ENCODE measurements around the gene SCN3B. TPM values are rescaled to one million over a fixed set of nuclear protein-coding genes. Genes with fewer than 3 reads are reported as not detected.

Gene SCN3B
- total RNA-seq, 3 donors from 2014 or later, result 0.29 to 2.6 (median 2.0) TPM

DNA sequence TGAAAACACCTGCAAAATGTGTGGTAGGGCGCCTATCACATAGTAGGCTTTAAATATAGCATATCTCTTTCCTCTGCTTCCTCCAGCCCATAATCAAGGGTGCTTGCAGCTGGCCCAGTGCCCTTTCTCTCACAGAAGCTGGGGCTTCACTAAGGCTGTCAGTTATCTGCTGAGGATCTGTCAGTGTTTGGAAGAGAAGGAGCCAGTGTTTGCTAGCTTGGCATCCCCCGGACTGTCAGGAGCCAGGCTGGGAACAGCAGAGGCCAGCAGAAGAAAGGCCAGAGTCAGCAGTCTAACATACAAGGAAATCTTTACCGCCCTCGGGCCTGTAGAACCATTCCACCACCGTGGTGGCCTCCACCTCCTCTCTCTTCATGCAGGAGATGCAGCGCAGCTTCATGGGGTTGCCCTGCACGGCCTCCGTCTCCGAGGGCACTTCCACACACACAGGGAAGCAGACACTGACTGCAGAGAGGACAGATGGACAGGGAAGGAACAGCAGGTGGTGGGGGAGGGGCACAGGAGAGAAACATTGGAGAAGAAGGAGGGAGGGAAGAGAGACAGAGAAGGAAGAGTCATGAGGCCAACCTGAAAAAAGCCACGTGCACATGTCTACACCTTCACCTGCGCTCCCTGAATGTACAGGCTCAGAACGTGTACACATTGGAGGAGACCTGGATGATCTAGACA is 9.0 kb downstream of the SCN3B start:
- Histone ChIP-seq H3K4me3 (no peak overlapping the region), H3K9me3 (no peaks in the 10 kb centered on the region), H3K36me3 (ENCODE audit: low read depth) (no peaks in the 10 kb centered on the region), H3K4me1 (ENCODE audit: low read depth) (no peaks in the 10 kb centered on the region)
- no peak for ATAC-seq
- TF ChIP-seq, protein P1, sequence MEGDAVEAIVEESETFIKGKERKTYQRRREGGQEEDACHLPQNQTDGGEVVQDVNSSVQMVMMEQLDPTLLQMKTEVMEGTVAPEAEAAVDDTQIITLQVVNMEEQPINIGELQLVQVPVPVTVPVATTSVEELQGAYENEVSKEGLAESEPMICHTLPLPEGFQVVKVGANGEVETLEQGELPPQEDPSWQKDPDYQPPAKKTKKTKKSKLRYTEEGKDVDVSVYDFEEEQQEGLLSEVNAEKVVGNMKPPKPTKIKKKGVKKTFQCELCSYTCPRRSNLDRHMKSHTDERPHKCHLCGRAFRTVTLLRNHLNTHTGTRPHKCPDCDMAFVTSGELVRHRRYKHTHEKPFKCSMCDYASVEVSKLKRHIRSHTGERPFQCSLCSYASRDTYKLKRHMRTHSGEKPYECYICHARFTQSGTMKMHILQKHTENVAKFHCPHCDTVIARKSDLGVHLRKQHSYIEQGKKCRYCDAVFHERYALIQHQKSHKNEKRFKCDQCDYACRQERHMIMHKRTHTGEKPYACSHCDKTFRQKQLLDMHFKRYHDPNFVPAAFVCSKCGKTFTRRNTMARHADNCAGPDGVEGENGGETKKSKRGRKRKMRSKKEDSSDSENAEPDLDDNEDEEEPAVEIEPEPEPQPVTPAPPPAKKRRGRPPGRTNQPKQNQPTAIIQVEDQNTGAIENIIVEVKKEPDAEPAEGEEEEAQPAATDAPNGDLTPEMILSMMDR (IDR thresholded peaks at IDR 0.05), result no peak
- intact Hi-C loops (cut with DNase I, micrococcal nuclease), result no loop called here
- no peak for DNase-seq

GRCh38 chr11:123642435-123642834 is 12.0 kb downstream of the SCN3B start:
- no peak overlapping the region for H3K4me3 ChIP-seq
- no peaks in the 10 kb centered on the region for H3K36me3 ChIP-seq (ENCODE audit: low read depth)
- ATAC-seq, result no peak
- intact Hi-C loops (cut with DNase I, micrococcal nuclease), result loop anchor here in 1 of 2 donors (5.0 kb wide), 1 partner anchor 65 kb away; no protein-coding TSS in a partner anchor
- H3K9me3 ChIP-seq, result no peaks in the 10 kb centered on the region
- DNase-seq, result no peak
- no peaks in the 10 kb centered on the region for H3K4me1 ChIP-seq (ENCODE audit: low read depth)
- TF ChIP-seq, protein P1 (IDR thresholded peaks at IDR 0.05), result no peak

- ATAC-seq, result no peak
- H3K9me3 ChIP-seq, result no peaks in the 10 kb centered on the region
- DNase-seq, result no peak
- intact Hi-C loops (cut with DNase I, micrococcal nuclease), result loop anchor here in 1 of 2 donors (5.0 kb wide), 1 partner anchor 66 kb away; no protein-coding TSS in a partner anchor
- no peaks in the 10 kb centered on the region for H3K36me3 ChIP-seq (ENCODE audit: low read depth)
- H3K4me3 ChIP-seq, result no peak overlapping the region
- no peaks in the 10 kb centered on the region for H3K4me1 ChIP-seq (ENCODE audit: low read depth)
- TF ChIP-seq, protein P1 (IDR thresholded peaks at IDR 0.05), result no peak
Measured at GRCh38 chr11:123641495-123641840, 13.0 kb downstream of the SCN3B start.

- intact Hi-C loops (cut with DNase I, micrococcal nuclease), result loop anchor here in 1 of 2 donors (5.0 kb wide), 1 partner anchor 66 kb away; no protein-coding TSS in a partner anchor
- no peaks in the 10 kb centered on the region for H3K4me1 ChIP-seq (ENCODE audit: low read depth)
Measured at GRCh38 chr11:123640677-123641494, 13.5 kb downstream of the SCN3B start.

DNA sequence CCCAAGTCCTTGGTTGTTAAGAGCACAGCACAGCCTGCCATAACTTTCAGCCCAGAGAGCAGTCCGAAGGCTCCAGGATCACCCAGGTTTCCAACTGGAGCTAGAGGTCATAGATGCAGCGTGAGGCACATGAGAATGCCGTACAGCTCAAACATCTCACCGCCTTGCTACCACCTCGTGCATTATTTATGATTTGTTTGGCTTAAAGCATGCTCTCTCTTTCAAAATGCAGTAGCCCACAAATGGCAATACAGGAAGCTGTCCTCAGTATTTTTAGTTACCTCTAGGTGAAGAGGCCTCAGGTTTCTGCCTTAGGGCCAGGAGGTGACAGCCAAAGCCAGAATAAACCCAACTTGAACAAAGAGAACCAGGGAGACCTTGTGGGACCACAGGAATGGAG is 14.4 kb downstream of the SCN3B start:
- intact Hi-C loops (cut with DNase I, micrococcal nuclease), result loop anchor here in 1 of 2 donors (5.0 kb wide), 1 partner anchor 67 kb away; no protein-coding TSS in a partner anchor
- Histone ChIP-seq H3K4me1 (ENCODE audit: low read depth) (no peaks in the 10 kb centered on the region), H3K36me3 (ENCODE audit: low read depth) (no peaks in the 10 kb centered on the region), H3K4me3 (no peak overlapping the region), H3K9me3 (no peaks in the 10 kb centered on the region)
- no peak for ATAC-seq
- no peak for DNase-seq
- TF ChIP-seq, protein P1 (IDR thresholded peaks at IDR 0.05), result no peak

More at GRCh38 chr11:123640677-123641494, 13.5 kb downstream of the SCN3B start:
- peak; percentile 76 for ATAC-seq
- TF ChIP-seq, protein P1 (IDR thresholded peaks at IDR 0.05), result peak; percentile 30
- DNase-seq, result peak in 2 of 3 donors; percentile 41 to 55
- Histone ChIP-seq H3K36me3 (ENCODE audit: low read depth) (no peaks in the 10 kb centered on the region), H3K4me3 (no peak overlapping the region), H3K9me3 (no peaks in the 10 kb centered on the region)

Measured in mucosa of descending colon (tissue), 3 donors.